IMR-90 (cell line): ENCODE results near the gene RNF17. TPM values are rescaled to one million over a fixed set of nuclear protein-coding genes. Genes with fewer than 3 reads are reported as not detected.

Source experiments
- ATAC-seq: fragments of 200-7000 bp; cut with Tn5 transposase; 2 replicates; pipeline ENCODE4 v1.9.1; 2020; ENCODE audit warnings: low read depth, mild to moderate bottlenecking, moderate library complexity
- BruUV-seq: library from RNA; stranded (reverse); fragments of 400-500 nt; replicated peaks from 2 replicates; lab custom pipeline; 2021; lab: Mats Ljungman, UMichigan
- CTCF ChIA-PET: fragments of 300-600 bp; formaldehyde crosslinking; extraction: SDS; loops from one replicate; lab custom pipeline; 2021; ENCODE audit warnings: antibody characterized with exemption; lab: Yijun Ruan, JAX
- POLR2A ChIA-PET: fragments of 300-600 bp; sonication (Branson Sonifier 250); formaldehyde crosslinking; loops from one replicate; lab custom pipeline; 2022; ENCODE audit warnings: antibody characterized with exemption; ENCODE audit not compliant: unreplicated experiment; lab: Charles Lee
- DNase-seq: peaks from one replicate; pipeline ENCODE4 v3.0.0; 2013
- H2AFZ ChIP-seq: replicated peaks from 2 replicates; pipeline ENCODE3; 2013; ENCODE audit warnings: low read length, mild to moderate bottlenecking; ENCODE audit not compliant: poor library complexity
- H2AK5ac ChIP-seq: 2 replicates; pipeline ENCODE4 v1.6.1; 2013; ENCODE audit warnings: low read depth, low read length, inconsistent platforms
- H2AK9ac ChIP-seq: replicated peaks from 2 replicates; pipeline ENCODE3; 2013; ENCODE audit warnings: mild to moderate bottlenecking, low read depth, low read length, moderate library complexity; ENCODE audit not compliant: poor library complexity
- H2BK120ac ChIP-seq: 2 replicates; pipeline ENCODE4 v1.6.1; 2013; ENCODE audit warnings: low read depth, low read length, inconsistent platforms
- H2BK15ac ChIP-seq: 3 replicates; pipeline ENCODE4 v1.6.1; 2013; ENCODE audit warnings: low read depth, low read length, inconsistent platforms
- H2BK20ac ChIP-seq: 2 replicates; pipeline ENCODE4 v1.6.1; 2013; ENCODE audit warnings: low read depth, mild to moderate bottlenecking, inconsistent platforms, low read length, moderate library complexity
- H2BK5ac ChIP-seq: 2 replicates; pipeline ENCODE4 v1.6.1; 2013; ENCODE audit warnings: mild to moderate bottlenecking, low read depth, low read length, inconsistent platforms; ENCODE audit not compliant: poor library complexity, severe bottlenecking
- H3K14ac ChIP-seq: replicated peaks from 2 replicates; pipeline ENCODE4 v1.6.1; 2013; ENCODE audit warnings: low read depth, low read length, inconsistent platforms
- H3K18ac ChIP-seq: 2 replicates; pipeline ENCODE4 v1.6.1; 2013; ENCODE audit warnings: low read depth, low read length, control low read depth
- H3K23ac ChIP-seq: 2 replicates; pipeline ENCODE4 v1.6.1; 2013; ENCODE audit warnings: low read depth, low read length, inconsistent platforms
- H3K27ac ChIP-seq: 2 replicates; pipeline ENCODE4 v1.5.1; 2013; ENCODE audit warnings: mild to moderate bottlenecking, control low read depth, low read length; ENCODE audit not compliant: insufficient read depth
- H3K27me3 ChIP-seq: 2 replicates; pipeline ENCODE4 v1.6.1; 2013; ENCODE audit warnings: low read length; ENCODE audit not compliant: control insufficient read depth, insufficient read depth
- H3K36me3 ChIP-seq: 2 replicates; pipeline ENCODE4 v1.6.1; 2013; ENCODE audit warnings: low read length, mixed read lengths; ENCODE audit not compliant: control insufficient read depth, insufficient read depth
- H3K4ac ChIP-seq: 2 replicates; pipeline ENCODE4 v1.6.1; 2013; ENCODE audit warnings: low read depth, low read length, inconsistent platforms
- H3K4me1 ChIP-seq: 2 replicates; pipeline ENCODE4 v1.6.1; 2013; ENCODE audit warnings: low read length, mixed read lengths; ENCODE audit not compliant: control insufficient read depth, insufficient read depth
- H3K4me2 ChIP-seq: 2 replicates; pipeline ENCODE4 v1.6.1; 2013; ENCODE audit warnings: low read depth, mild to moderate bottlenecking, control low read depth, low read length, moderate library complexity
- H3K4me3 ChIP-seq: 2 replicates; pipeline ENCODE4 v1.5.1; 2013; ENCODE audit warnings: low read depth, mild to moderate bottlenecking, control low read depth, low read length, moderate library complexity; ENCODE audit not compliant: insufficient read depth
- H3K56ac ChIP-seq: 2 replicates; pipeline ENCODE4 v1.6.1; 2013; ENCODE audit warnings: low read length, inconsistent platforms; ENCODE audit not compliant: insufficient read depth; ENCODE audit errors: extremely low read depth
- H3K79me1 ChIP-seq, 2 experiments: 2 replicates each; pipeline ENCODE4 v1.6.1; 2013; ENCODE audit warnings: low read length in 2 of 2, inconsistent platforms in 1 of 2, low read depth in 1 of 2
- H3K9ac ChIP-seq: 2 replicates; pipeline ENCODE4 v1.6.1; 2013; ENCODE audit warnings: low read depth, low read length, control low read depth
- H3K9me1 ChIP-seq: 2 replicates; pipeline ENCODE4 v1.6.1; 2013; ENCODE audit warnings: low read length, inconsistent platforms; ENCODE audit not compliant: insufficient read depth
- H3K9me3 ChIP-seq: 2 replicates; pipeline ENCODE4 v1.6.1; 2013; ENCODE audit warnings: low read length; ENCODE audit not compliant: control insufficient read depth, insufficient read depth
- H4K20me1 ChIP-seq: 2 replicates; pipeline ENCODE4 v1.6.1; 2013; ENCODE audit warnings: low read length, inconsistent platforms; ENCODE audit not compliant: insufficient read depth
- H4K5ac ChIP-seq: 2 replicates; pipeline ENCODE4 v1.6.1; 2013; ENCODE audit warnings: mild to moderate bottlenecking, low read depth, low read length, control low read depth
- H4K8ac ChIP-seq, 2 experiments: 2 replicates each; pipeline ENCODE4 v1.6.1; 2013; ENCODE audit warnings: low read depth in 2 of 2, low read length in 2 of 2, control low read depth in 1 of 2, inconsistent platforms in 1 of 2
- H4K91ac ChIP-seq: 2 replicates; pipeline ENCODE4 v1.6.1; 2013; ENCODE audit warnings: low read depth, low read length, inconsistent platforms; ENCODE audit not compliant: insufficient read depth
- CHD1 ChIP-seq: IDR thresholded peaks from 2 replicates; pipeline ENCODE4 v1.6.1; 2012; ENCODE audit warnings: low read depth, low read length, improper control_type of control experiment
- WGBS, 2 experiments: methylation state at CpG; one replicate each; pipeline versions ENCODE4 v1.1.5 to v1.1.7; 2013; ENCODE audit warnings: missing lambda C conversion rate in 2 of 2; ENCODE audit not compliant: insufficient read length in 1 of 2; ENCODE audit errors: extremely low coverage in 2 of 2; 5-methylcytosine and 5-hydroxymethylcytosine counted together
- dilution Hi-C: fragments of 300-500 bp; cut with HindIII; formaldehyde crosslinking; loops from one replicate; pipeline ENCODE4 v1.14.3; 2018; ENCODE audit warnings: low sequenced_read_pairs; ENCODE audit not compliant: unreplicated experiment
- in situ Hi-C: fragments of 300-500 bp; cut with MboI; formaldehyde crosslinking; loops from 3 replicates; pipeline ENCODE4 v1.14.3; 2019; ENCODE audit warnings: low sequenced_read_pairs, inconsistent platforms, mixed read lengths
- intact Hi-C: fragments of 100-400 bp; cut with micrococcal nuclease; formaldehyde crosslinking; loops from 2 replicates; pipeline ENCODE4 v1.10.0; 2022
- polyA plus RNA-seq, 3 experiments: library from polyadenylated mRNA; depleted of rRNA; stranded (reverse); fragments of >200 nt; gene quantifications; 2 replicates each; pipeline ENCODE4 v1.2.3, GENCODE V29; 2012; ENCODE audit warnings: low replicate concordance in 1 of 3
- total RNA-seq: library from RNA; depleted of rRNA; stranded (reverse); fragments of >200 nt; gene quantifications from 2 replicates; pipeline ENCODE4 v1.2.3, GENCODE V29; 2012

The RNF17 gene
- total and polyA plus RNA-seq, 2 of the 4 experiments (the other 2 are of a cell fraction) = 0.03 to 0.18 TPM

GRCh38 chr13:24723206-24723605, 40.8 kb upstream of the RNF17 start:
- Histone ChIP-seq H2AK9ac (no peak overlapping the region), H3K9me1 (no peaks in the 10 kb centered on the region), H3K4ac (no peak overlapping the region), H3K4me3 (no peak overlapping the region), H3K27me3 (peaks cover 7% of the 10 kb centered on the region), H3K23ac (no peak overlapping the region), H2BK20ac (no peak overlapping the region), H4K5ac (no peak overlapping the region), H3K9me3 (no peaks in the 10 kb centered on the region), H2BK15ac (no peak overlapping the region), H3K4me1 (no peaks in the 10 kb centered on the region), H2AK5ac (no peak overlapping the region), H2AFZ (no peak overlapping the region), H3K27ac (no peak overlapping the region), H3K4me2 (no peak overlapping the region), H3K14ac (no peak overlapping the region), H2BK5ac (no peak overlapping the region), H2BK120ac (no peak overlapping the region), H3K18ac (no peak overlapping the region), H4K20me1 (no peaks in the 10 kb centered on the region), H3K36me3 (no peaks in the 10 kb centered on the region), H3K56ac (no peak overlapping the region), H3K79me1 (no peaks in the 10 kb centered on the region), H4K8ac (no peak overlapping the region), H4K91ac (no peak overlapping the region), H3K9ac (no peak overlapping the region)
- POLR2A ChIA-PET = no interaction called here
- ATAC-seq (no peak), DNase-seq (no peak)
- dilution Hi-C loops (no loop called here), in situ Hi-C loops (no loop called here), intact Hi-C loops (no loop called here)
- CTCF ChIA-PET = no interaction called here
- WGBS, 2 experiments = 70% methylated on average over 7 of the region's 12 CpGs; no CpG with 5 or more reads in 1 of the 2 experiments
- no peak for TF ChIP-seq CHD1
- no TSS peak for BruUV-seq
